ENCODE results near the gene CROCC2. TPM values are rescaled to one million over a fixed set of nuclear protein-coding genes. Genes with fewer than 3 reads are reported as not detected.

CROCC2 gene
- polyA plus RNA-seq, 3 donors, result 0.04 TPM; not detected in 2

GRCh38 chr2:240982821-240983281, 76.7 kb downstream of the CROCC2 start:
- DNase-seq (ENCODE audit: low read depth in 3 of 3, low spot score in 2 of 3), result no peak

DNA sequence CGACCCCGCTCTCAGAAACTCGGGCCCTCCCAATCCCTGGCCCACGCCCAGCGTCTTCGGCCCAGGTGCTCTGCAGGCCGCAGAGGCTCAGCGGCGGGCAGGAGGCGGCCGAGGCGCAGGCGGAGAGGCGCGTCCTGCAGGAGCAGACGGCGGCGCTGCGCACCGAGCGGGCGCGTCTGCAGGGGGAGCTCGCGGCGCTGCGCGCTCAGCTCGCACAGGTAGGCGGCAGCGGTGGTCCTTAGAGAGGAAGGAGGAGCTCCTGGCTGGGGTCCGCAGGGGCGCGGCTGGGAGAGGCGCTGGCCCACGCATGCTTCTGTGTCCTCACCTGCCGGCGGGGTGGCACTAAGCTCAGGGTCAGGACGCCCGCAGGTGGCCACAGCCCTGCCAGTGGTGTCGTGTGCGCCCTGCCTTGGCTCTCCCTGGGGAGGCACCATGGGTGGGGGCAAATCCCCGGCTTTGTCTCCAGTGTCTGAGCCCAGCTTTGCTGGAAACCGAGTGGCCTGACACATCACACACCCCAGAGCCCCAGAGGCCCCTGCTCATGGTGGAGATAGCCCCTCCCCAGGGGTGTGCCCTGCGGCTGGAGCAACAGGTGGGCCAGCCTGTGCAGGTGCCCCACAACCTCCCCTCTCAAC, 77.3 kb downstream of the CROCC2 start:
- DNase-seq (ENCODE audit: low read depth in 3 of 3, low spot score in 2 of 3), result no peak

DNA sequence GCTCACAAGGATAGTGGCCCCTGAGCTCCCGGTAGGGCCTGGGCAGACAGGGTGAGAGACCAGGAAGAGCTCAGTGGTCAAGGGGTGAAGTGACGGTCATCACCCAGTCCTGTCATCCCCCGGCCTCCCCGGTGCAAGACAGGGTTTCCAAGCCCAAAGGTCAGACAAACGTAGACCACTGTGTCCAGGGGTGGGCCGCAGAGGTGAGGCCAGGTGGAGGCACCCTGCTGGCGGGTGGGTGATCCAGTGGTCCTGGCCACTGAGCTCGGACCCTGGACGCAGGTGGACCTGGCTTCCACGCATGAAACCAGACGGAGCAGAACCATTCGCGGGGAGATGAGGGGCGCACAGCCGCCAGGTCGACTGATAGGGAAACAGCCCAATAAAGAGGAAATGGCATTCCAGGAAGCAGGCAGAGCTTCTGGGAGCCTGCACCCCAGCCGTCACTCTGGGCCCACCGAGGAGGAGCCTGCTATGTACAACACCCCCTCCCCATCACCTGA, 77.9 kb downstream of the CROCC2 start:
- DNase-seq (ENCODE audit: low read depth in 3 of 3, low spot score in 2 of 3), result no peak

- DNase-seq (ENCODE audit: low read depth in 3 of 3, low spot score in 2 of 3), result no peak
Observed at GRCh38 chr2:240985881-240986786, 80.0 kb downstream of the CROCC2 start.

DNA sequence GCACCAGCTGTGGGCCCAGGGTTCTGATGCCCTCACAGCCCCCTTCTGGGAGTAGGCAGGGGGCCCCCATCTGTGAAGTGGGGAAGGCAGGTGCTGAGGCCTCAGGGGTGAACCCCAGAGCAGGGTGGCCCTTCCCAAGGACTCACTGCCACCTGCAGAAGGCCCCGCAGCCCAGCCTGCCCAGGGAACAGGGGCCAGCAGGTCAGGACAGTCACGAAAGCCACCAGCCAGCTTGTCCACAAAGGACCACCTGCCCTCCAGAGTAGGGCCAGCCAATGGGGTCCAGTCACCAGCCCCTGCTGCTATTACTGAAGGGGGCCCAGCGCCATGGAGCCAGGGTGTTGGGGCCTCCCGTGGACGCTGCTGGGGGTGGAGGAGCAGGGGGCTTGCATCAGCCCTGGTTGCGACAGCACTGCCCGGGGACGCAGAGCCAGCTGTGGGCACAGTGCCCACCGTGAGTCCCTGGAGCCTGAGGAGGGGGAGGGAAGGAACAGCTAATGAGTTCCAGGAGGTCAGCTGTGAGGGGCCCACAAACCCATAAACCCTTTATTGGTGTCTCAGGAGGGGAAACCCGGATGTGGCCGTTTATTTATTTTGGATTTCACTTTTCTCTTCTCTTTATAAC, 80.8 kb downstream of the CROCC2 start:
- DNase-seq (ENCODE audit: low read depth in 3 of 3, low spot score in 2 of 3), result no peak

DNA sequence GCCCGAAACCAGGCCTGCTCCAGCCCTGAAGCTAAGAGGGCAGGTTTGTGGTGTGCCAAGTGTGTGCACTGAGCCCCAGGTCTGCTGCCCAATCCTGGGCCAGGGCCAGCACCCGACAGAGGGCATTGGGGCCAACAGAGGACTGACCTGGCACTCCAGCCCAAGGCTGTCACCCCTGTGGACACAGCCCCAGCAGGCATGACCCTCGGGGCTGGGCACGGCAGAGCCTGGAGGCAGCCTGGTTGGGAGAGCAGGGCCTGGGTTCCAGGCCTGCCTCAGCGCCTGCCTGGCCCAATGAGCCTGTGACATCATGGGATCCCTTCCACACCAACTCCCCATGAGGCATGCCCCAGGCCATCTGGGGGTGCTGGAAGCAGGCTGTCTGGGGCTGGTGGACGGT, 81.5 kb downstream of the CROCC2 start:
- DNase-seq (ENCODE audit: low read depth in 3 of 3, low spot score in 2 of 3), result no peak

GRCh38 chr2:240988146-240988545, 82.0 kb downstream of the CROCC2 start:
- DNase-seq (ENCODE audit: low read depth in 3 of 3, low spot score in 2 of 3), result no peak

- no peak for DNase-seq (ENCODE audit: low read depth in 3 of 3, low spot score in 2 of 3)
Observed at GRCh38 chr2:240988571-240989271, 82.6 kb downstream of the CROCC2 start.

GRCh38 chr2:240989451-240990265, 83.5 kb downstream of the CROCC2 start:
- no peak for DNase-seq (ENCODE audit: low read depth in 3 of 3, low spot score in 2 of 3)

- DNase-seq (ENCODE audit: low read depth in 3 of 3, low spot score in 2 of 3), result no peak
Observed at GRCh38 chr2:240990266-240990529, 84.1 kb downstream of the CROCC2 start.

DNA sequence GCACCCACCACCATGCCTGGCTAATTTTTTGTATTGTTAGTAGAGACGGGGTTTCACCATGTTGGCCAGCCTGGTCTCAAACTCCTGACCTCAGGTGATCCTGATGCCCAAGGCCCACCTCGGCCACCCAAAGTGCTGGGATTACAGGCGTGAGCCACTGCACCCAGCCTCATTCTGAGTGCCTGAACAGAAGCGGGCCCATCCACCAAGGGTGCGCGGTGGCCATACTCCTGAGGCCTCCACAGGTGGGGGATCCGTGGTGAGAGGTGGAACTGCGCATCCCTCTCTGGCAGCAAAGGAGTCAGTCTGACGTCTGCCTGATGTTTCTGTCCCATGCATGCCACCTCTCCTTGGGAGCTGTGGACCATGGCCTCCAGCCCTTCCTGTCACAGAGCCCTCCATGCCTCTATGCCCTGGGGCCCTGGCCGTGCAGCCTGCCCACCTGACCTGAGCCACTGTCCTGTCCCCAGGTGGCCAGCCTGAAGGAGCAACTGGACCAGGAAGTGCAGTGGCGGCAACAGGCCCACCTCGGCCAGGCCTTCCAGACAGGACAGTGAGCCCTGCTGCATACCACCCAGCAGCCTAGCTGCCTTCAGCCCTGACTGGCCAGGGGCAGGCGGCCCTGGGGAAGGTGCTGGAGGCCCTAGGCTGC, 84.7 kb downstream of the CROCC2 start:
- DNase-seq (ENCODE audit: low read depth in 3 of 3, low spot score in 2 of 3), result no peak

DNA sequence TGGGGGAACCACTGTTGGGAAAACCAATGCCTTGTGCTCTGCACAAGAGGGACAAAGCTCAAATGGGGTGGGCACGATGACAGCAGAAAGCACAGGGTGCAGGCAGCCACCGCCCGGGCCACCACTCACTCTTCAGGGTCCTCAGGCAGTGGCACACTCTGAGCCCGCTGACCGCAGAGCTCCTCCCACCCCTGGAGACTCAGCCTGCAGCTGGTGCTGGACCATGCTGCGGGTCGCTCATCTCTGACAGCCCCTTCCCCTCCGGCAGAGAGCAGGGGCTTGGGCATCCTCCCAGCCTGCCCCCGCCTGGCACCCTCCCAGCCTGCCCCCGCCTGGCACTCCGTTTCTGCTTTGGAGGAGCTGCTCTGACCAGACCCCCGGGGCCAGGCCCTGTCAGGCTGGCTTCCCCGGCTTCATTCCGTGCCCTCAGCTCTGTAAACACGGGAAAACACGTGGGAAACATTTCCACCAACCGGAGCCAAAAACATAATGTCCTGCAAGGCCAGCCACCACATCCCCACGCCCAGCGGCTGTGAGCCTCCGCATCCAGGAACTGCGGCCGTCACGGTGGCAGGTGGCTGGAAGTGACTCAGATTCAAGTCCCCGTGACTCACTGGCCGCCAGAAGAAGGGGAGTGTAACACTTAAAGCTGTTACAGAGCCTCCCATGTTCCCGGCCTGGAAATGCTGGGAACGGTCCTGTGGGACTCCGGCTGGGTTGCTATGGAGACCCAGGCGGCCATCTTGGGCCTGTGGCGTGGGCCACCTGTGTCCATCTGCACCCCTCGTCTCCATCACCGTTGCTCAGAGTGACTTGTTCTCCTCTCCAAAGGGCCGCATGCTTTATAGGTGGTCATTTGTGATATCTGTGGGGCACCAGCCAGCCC, 85.5 kb downstream of the CROCC2 start:
- no peak for DNase-seq (ENCODE audit: low read depth in 3 of 3, low spot score in 2 of 3)

DNA sequence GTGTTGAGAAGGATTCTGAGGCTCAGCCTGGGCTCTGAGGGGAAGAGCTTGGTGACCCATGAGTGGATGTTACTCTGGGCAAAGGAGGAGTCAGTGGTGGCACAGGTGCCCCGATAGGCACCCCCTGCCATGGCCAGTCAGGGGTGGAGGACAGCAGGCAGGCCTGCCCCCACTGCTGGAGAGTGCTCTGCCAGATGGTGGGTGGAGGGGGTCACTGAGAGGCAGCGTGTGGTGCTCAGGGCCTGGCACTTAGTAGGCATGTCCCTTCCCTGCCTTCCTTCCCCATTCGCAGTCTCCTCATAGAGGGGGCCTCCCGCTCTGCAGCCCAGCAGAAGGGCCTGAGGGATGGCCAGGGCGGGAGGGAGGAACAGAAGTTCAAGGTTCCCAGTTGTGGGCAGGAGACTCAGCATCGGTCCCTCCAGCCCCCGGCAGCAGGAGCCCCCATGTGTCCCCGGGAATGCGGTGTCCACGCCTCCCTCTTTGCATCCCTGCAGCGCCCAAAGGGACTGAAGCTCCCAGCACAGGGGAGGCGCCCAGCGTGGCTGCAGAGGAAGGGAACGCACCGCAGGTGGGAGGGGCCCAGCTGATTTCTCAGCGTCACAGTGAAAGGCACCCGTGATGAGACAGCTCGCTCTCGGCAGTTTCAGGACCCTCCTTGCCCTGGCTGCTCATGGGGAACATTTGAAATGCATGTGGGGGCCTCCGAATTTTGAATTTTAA, 86.6 kb downstream of the CROCC2 start:
- DNase-seq (ENCODE audit: low read depth in 3 of 3, low spot score in 2 of 3), result no peak

- DNase-seq (ENCODE audit: low read depth in 3 of 3, low spot score in 2 of 3), result no peak
Observed at GRCh38 chr2:240993446-240994170, 87.5 kb downstream of the CROCC2 start.

- no peak for DNase-seq (ENCODE audit: low read depth in 3 of 3, low spot score in 2 of 3)
Observed at GRCh38 chr2:240994171-240994896, 88.2 kb downstream of the CROCC2 start.

Data from right renal cortex interstitium (tissue), 3 donors.